ENCODE results near the gene C19orf67. TPM values are rescaled to one million over a fixed set of nuclear protein-coding genes. Genes with fewer than 3 reads are reported as not detected.

C19orf67 gene
- total RNA-seq, 3 donors from 2014 or later, result not detected

GRCh38 chr19:14059093-14059480 lies 26.5 kb downstream of the C19orf67 start:
- peaks cover 6 to 9% of the 10 kb centered on the region in 2 donors for H3K4me1 ChIP-seq
- no peaks in the 10 kb centered on the region for H3K36me3 ChIP-seq
- no peak for DNase-seq (ENCODE audit: low spot score in 2 of 2)
- no peak overlapping the region for H3K27ac ChIP-seq
- no peaks in the 10 kb centered on the region for H3K27me3 ChIP-seq
- intact Hi-C loops (cut with DNase I; ENCODE audit: low total_unique reads), result no loop called here
- no peak for TF ChIP-seq POLR2A (IDR thresholded peaks at IDR 0.05)
- TF ChIP-seq, protein P1, sequence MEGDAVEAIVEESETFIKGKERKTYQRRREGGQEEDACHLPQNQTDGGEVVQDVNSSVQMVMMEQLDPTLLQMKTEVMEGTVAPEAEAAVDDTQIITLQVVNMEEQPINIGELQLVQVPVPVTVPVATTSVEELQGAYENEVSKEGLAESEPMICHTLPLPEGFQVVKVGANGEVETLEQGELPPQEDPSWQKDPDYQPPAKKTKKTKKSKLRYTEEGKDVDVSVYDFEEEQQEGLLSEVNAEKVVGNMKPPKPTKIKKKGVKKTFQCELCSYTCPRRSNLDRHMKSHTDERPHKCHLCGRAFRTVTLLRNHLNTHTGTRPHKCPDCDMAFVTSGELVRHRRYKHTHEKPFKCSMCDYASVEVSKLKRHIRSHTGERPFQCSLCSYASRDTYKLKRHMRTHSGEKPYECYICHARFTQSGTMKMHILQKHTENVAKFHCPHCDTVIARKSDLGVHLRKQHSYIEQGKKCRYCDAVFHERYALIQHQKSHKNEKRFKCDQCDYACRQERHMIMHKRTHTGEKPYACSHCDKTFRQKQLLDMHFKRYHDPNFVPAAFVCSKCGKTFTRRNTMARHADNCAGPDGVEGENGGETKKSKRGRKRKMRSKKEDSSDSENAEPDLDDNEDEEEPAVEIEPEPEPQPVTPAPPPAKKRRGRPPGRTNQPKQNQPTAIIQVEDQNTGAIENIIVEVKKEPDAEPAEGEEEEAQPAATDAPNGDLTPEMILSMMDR (IDR thresholded peaks at IDR 0.05), result peak in 2 of 3 donors; percentile 10 to 46
- H3K4me3 ChIP-seq, result no peak overlapping the region
- no peaks in the 10 kb centered on the region for H3K9me3 ChIP-seq

GRCh38 chr19:14058182-14059092 lies 27.1 kb downstream of the C19orf67 start:
- DNase-seq (ENCODE audit: low spot score in 2 of 2), result no peak
- peak overlapping the region in 2 of 3 donors; percentile 54 to 70 for H3K4me3 ChIP-seq
- TF ChIP-seq, protein P1 (IDR thresholded peaks at IDR 0.05), result no peak
- no peak for TF ChIP-seq POLR2A (IDR thresholded peaks at IDR 0.05)
- no peak for TF ChIP-seq POLR2AphosphoS5 (IDR thresholded peaks at IDR 0.05)

DNA sequence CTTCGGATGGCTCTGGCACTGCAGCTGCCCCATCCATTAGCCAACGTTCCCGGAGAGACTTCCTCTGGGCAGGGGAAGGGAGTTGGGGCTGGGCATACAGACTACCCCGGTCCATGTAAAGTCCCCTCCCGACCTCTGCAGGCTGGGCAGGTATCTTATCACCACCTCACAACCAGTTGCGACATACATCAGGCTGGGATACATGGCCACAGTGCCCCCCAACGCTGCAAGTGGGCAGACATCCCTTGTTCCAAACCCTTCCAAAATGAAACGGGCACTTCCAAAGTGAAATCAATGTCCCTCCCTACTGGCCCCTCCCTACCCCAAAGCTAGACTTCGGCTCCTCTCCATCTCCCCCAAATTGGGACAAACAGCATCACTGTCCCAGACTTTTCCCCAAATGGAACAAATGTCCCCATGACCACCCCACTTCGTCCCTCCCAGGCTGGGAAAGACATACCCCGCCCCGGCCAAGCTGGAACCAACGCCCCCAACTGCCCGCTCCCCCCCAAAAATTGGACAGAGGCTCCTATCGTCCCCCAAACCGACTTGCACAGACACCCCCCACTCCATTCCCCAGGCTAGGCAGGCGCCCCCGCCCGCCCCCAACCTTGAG lies 28.7 kb downstream of the C19orf67 start:
- Histone ChIP-seq H3K27me3 (no peaks in the 10 kb centered on the region), H3K4me3 (peak overlapping the region; percentile 24 to 70 (median 54)), H3K27ac (peak overlapping the region; percentile 13 to 52), H3K36me3 (no peaks in the 10 kb centered on the region), H3K4me1 (peaks cover 6 to 8% of the 10 kb centered on the region in 2 donors), H3K9me3 (peaks cover 0 to 8% of the 10 kb centered on the region in 2 donors)
- TF ChIP-seq, protein P1 (IDR thresholded peaks at IDR 0.05), result no peak
- TF ChIP-seq POLR2A (IDR thresholded peaks at IDR 0.05) (no peak), POLR2AphosphoS5 (IDR thresholded peaks at IDR 0.05) (no peak)
- no peak for DNase-seq (ENCODE audit: low spot score in 2 of 2)
- intact Hi-C loops (cut with DNase I; ENCODE audit: low total_unique reads), result no loop called here

More at GRCh38 chr19:14058182-14059092, 27.1 kb downstream of the C19orf67 start:
- H3K9me3 ChIP-seq, result peaks cover 0 to 3% of the 10 kb centered on the region in 2 donors
- peaks cover 6 to 9% of the 10 kb centered on the region in 2 donors for H3K4me1 ChIP-seq
- intact Hi-C loops (cut with DNase I; ENCODE audit: low total_unique reads), result no loop called here
- H3K36me3 ChIP-seq, result no peaks in the 10 kb centered on the region
- H3K27me3 ChIP-seq, result no peaks in the 10 kb centered on the region
- H3K27ac ChIP-seq, result no peak overlapping the region

DNA sequence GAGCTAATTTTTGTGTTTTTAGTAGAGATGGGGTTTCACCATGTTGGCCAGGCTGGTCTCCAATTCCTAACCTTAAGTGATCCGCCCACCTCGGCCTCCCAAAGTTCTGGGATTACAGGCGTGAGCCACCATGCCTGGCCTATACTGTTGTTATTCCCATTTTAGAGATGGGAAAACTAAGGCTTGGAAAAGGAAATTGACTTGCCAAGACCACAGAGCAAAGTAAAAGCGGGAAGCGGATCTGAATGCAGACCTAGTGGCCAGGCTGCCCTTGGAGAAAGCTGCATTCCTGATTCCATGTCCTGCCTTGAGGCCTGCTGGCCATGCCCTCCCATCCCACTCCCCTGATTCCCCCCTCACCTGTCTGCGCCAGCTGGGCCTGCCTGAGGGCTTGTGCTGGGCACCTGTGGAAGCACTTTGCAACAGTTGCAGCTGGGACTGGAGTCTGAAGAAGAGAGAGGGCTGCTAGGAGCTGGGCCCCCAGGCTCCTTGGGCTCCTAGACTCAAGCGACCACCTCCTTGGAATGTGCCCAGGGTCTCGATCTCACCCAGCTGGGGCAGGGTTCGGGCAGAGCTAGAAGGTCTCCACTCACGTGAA lies 29.4 kb downstream of the C19orf67 start:
- intact Hi-C loops (cut with DNase I; ENCODE audit: low total_unique reads), result no loop called here
- TF ChIP-seq POLR2AphosphoS5 (IDR thresholded peaks at IDR 0.05) (no peak), POLR2A (IDR thresholded peaks at IDR 0.05) (no peak)
- TF ChIP-seq, protein P1 (IDR thresholded peaks at IDR 0.05), result no peak
- H3K4me1 ChIP-seq, result peaks cover 5 to 6% of the 10 kb centered on the region in 2 donors
- H3K9me3 ChIP-seq, result peaks cover 0 to 8% of the 10 kb centered on the region in 2 donors
- H3K27me3 ChIP-seq, result no peaks in the 10 kb centered on the region
- no peaks in the 10 kb centered on the region for H3K36me3 ChIP-seq
- no peak for DNase-seq (ENCODE audit: low spot score in 2 of 2)
- H3K4me3 ChIP-seq, result no peak overlapping the region
- H3K27ac ChIP-seq, result no peak overlapping the region
